HG02763 (cell line): ENCODE results near the gene CDH13.

Experiments
- ATAC-seq: cut with Tn5 transposase; IDR thresholded peaks from one replicate; pipeline ENCODE4 v1.9.1; 2021; ENCODE audit warnings: mild to moderate bottlenecking, moderate library complexity; ENCODE audit not compliant: unreplicated experiment

CDH13 gene

GRCh38 chr16:83804366-83804765 is 1177.6 kb downstream of the CDH13 start:
- no peak for ATAC-seq

GRCh38 chr16:83806036-83806435 is 1179.3 kb downstream of the CDH13 start:
- ATAC-seq = no peak

GRCh38 chr16:83806731-83807130 is 1180.0 kb downstream of the CDH13 start:
- ATAC-seq = no peak

GRCh38 chr16:83807327-83807709 is 1180.5 kb downstream of the CDH13 start:
- ATAC-seq = no peak

- ATAC-seq = peak; percentile 95
Observed at GRCh38 chr16:83807710-83808572, 1181.2 kb downstream of the CDH13 start, which contains the start of gene HSBP1. TSS of gene HSBP1 (plus strand) at chr16:83807978. CDS start at chr16:83808077, 99 bp downstream.

GRCh38 chr16:83808573-83809014 is 1181.8 kb downstream of the CDH13 start:
- ATAC-seq = no peak

GRCh38 chr16:83809092-83809491 is 1182.3 kb downstream of the CDH13 start:
- no peak for ATAC-seq

GRCh38 chr16:83810901-83811300 is 1184.1 kb downstream of the CDH13 start:
- ATAC-seq = no peak

- no peak for ATAC-seq
Observed at GRCh38 chr16:83813823-83814658, 1187.3 kb downstream of the CDH13 start.

- ATAC-seq = no peak
Observed at GRCh38 chr16:83814659-83814985, 1187.9 kb downstream of the CDH13 start.

- ATAC-seq = no peak
Observed at GRCh38 chr16:83817022-83817421, 1190.3 kb downstream of the CDH13 start.

- no peak for ATAC-seq
Observed at GRCh38 chr16:83818276-83818675, 1191.5 kb downstream of the CDH13 start.

- no peak for ATAC-seq
Observed at GRCh38 chr16:83819361-83819760, 1192.6 kb downstream of the CDH13 start.

GRCh38 chr16:83826146-83826913 is 1199.6 kb downstream of the CDH13 start:
- ATAC-seq = peak; percentile 70

GRCh38 chr16:83830091-83830768 is 1203.5 kb downstream of the CDH13 start:
- no peak for ATAC-seq

GRCh38 chr16:83830769-83831455 is 1204.1 kb downstream of the CDH13 start:
- no peak for ATAC-seq

GRCh38 chr16:83831456-83831987 is 1204.8 kb downstream of the CDH13 start:
- no peak for ATAC-seq

- no peak for ATAC-seq
Observed at GRCh38 chr16:83833921-83834320, 1207.2 kb downstream of the CDH13 start.
